ENCODE results near the gene KCNK2. TPM values are rescaled to one million over a fixed set of nuclear protein-coding genes. Genes with fewer than 3 reads are reported as not detected.

The KCNK2 gene
- total RNA-seq, 1 experiment from 2014 or later, result 0.15 TPM

- ChIA-PET CTCF (no interaction called here), POLR2A (no interaction called here)
- H3K4me1 Mint-ChIP-seq, result peaks cover 17% of the 10 kb centered on the region
- peak overlapping the region; percentile 82 for H3K4me3 Mint-ChIP-seq
- DNase-seq (ENCODE audit: low spot score) (peak; percentile 46), ATAC-seq (peak; percentile 40)
- H3K9me3 Mint-ChIP-seq, result no peaks in the 10 kb centered on the region
- H3K27me3 Mint-ChIP-seq (ENCODE audit: low read depth), result peaks cover 95% of the 10 kb centered on the region
- H3K27ac Mint-ChIP-seq, result no peak overlapping the region
- TF ChIP-seq NR3C1 (CRISPR knock-in tag; conservative IDR thresholded peaks at IDR 0.05; ENCODE audit: low read depth) (no peak), PRDM15 (CRISPR knock-in tag; IDR thresholded peaks at IDR 0.05) (peak; percentile 64), CREM (CRISPR knock-in tag; IDR thresholded peaks at IDR 0.05) (no peak)
- H3K36me3 Mint-ChIP-seq, result no peaks in the 10 kb centered on the region
These were observed 641 bp upstream of the KCNK2 start for GRCh38 chr1:215081661-215082531.

- H3K4me3 Mint-ChIP-seq, result peak overlapping the region; percentile 69
- ChIA-PET CTCF (interaction anchor here (0.6 kb wide), 1 partner anchor 274 kb away, joined by 3 read pairs; no protein-coding TSS in a partner anchor), POLR2A (interaction anchor here (0.6 kb wide), 1 partner anchor 121 kb away, joined by 3 read pairs; no protein-coding TSS in a partner anchor)
- no peak overlapping the region for H3K27ac Mint-ChIP-seq
- no peaks in the 10 kb centered on the region for H3K36me3 Mint-ChIP-seq
- TF ChIP-seq TEAD1 (CRISPR knock-in tag; IDR thresholded peaks at IDR 0.05) (no peak), TCF7 (CRISPR knock-in tag; IDR thresholded peaks at IDR 0.05; ENCODE audit: low read depth) (no peak), AR (CRISPR knock-in tag; IDR thresholded peaks at IDR 0.05) (no peak), EMX1 (CRISPR knock-in tag; IDR thresholded peaks at IDR 0.05) (no peak), KAT7 (CRISPR knock-in tag; IDR thresholded peaks at IDR 0.05; ENCODE audit: borderline replicate concordance) (no peak), SP1 (CRISPR knock-in tag; conservative IDR thresholded peaks at IDR 0.05) (no peak), ZNF317 (CRISPR knock-in tag; IDR thresholded peaks at IDR 0.05; ENCODE audit: borderline replicate concordance, low read depth) (no peak), ERG (CRISPR knock-in tag; IDR thresholded peaks at IDR 0.05) (no peak), ZNF416 (CRISPR knock-in tag; IDR thresholded peaks at IDR 0.05) (no peak), ATF2 (CRISPR knock-in tag; IDR thresholded peaks at IDR 0.05; ENCODE audit: borderline replicate concordance, low read depth) (no peak), CDX4 (CRISPR knock-in tag; IDR thresholded peaks at IDR 0.05; ENCODE audit: borderline replicate concordance) (no peak), ATF3 (CRISPR knock-in tag; conservative IDR thresholded peaks at IDR 0.05) (no peak)
- no peaks in the 10 kb centered on the region for H3K9me3 Mint-ChIP-seq
- ATAC-seq, result peak; percentile 5; the same call in 1 of the 2 replicates
- H3K4me1 Mint-ChIP-seq, result peaks cover 17% of the 10 kb centered on the region
- DNase-seq (ENCODE audit: low spot score), result peak; percentile 18
- peaks cover 96% of the 10 kb centered on the region for H3K27me3 Mint-ChIP-seq (ENCODE audit: low read depth)
These were observed 935 bp downstream of the KCNK2 start for GRCh38 chr1:215083383-215083961.
